Thyroid gland (tissue), 4 donors: Measurements from ENCODE around the gene KIF27.

ENCODE experiments used
- POLR2A ChIP-seq, 2 donors: fragments of 450-650 bp; IDR thresholded peaks; one replicate each; pipeline ENCODE4 v1.6.1; 2017; ENCODE audit warnings: antibody characterized with exemption in 2 of 2, mild to moderate bottlenecking in 2 of 2, moderate library complexity in 1 of 2
- TF ChIP-seq, protein P1 (sequence below), 6 experiments: fragments of 200-600 bp in 3 of 6; fragments of 450-650 bp in 3 of 6; sonication (generic) in 3 of 6; IDR thresholded peaks; one replicate each; pipeline ENCODE4 v1.5.1; 2016 to 2019; ENCODE audit warnings: antibody characterized with exemption in 6 of 6, mild to moderate bottlenecking in 2 of 6, inconsistent platforms in 1 of 6, moderate library complexity in 1 of 6

DNA sequence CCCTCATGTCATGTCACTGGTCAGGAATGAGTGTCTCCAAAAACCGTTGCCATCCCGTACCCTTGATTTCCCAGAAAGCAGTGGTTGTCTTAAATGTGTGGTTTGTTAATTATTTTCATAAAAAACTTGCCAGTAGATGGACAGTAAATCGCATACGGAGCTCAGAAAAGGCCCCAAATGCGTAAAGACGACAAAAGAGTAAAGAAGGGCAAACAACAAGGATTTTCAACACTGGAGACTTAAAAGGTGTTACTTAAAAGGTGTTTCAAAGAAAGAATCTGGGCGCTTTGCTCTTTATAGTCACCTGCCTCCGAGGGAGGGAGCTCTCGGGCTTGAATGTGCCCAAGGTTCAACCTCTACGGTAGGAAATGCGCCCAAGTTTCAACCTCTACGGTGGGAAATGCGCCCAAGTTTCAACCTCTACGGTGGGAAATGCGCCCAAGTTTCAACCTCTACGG is 734 bp downstream of the KIF27 start:
- no peak for TF ChIP-seq POLR2A (IDR thresholded peaks at IDR 0.05)
- TF ChIP-seq, protein P1, sequence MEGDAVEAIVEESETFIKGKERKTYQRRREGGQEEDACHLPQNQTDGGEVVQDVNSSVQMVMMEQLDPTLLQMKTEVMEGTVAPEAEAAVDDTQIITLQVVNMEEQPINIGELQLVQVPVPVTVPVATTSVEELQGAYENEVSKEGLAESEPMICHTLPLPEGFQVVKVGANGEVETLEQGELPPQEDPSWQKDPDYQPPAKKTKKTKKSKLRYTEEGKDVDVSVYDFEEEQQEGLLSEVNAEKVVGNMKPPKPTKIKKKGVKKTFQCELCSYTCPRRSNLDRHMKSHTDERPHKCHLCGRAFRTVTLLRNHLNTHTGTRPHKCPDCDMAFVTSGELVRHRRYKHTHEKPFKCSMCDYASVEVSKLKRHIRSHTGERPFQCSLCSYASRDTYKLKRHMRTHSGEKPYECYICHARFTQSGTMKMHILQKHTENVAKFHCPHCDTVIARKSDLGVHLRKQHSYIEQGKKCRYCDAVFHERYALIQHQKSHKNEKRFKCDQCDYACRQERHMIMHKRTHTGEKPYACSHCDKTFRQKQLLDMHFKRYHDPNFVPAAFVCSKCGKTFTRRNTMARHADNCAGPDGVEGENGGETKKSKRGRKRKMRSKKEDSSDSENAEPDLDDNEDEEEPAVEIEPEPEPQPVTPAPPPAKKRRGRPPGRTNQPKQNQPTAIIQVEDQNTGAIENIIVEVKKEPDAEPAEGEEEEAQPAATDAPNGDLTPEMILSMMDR (IDR thresholded peaks at IDR 0.05): peak in 2 of 6 experiments; percentile 33 to 42
